GM12892 (cell line): ENCODE measurements around the gene CDH4.

Experiments used
- POLR2A ChIP-seq: IDR thresholded peaks from 2 replicates; pipeline ENCODE4 v1.6.1; 2011; ENCODE audit warnings: low read depth, low read length, control low read depth
- POLR2AphosphoS5 ChIP-seq: IDR thresholded peaks from 2 replicates; pipeline ENCODE4 v1.6.1; 2011; ENCODE audit warnings: low read depth, low read length, control low read depth

GRCh38 chr20:61985096-61985495 lies 733.0 kb downstream of the CDH4 start:
- TF ChIP-seq POLR2AphosphoS5: no peak
- no peak for TF ChIP-seq POLR2A
